Measurements from ENCODE around the gene ZYX. TPM values are rescaled to one million over a fixed set of nuclear protein-coding genes. Genes with fewer than 3 reads are reported as not detected.

Gene ZYX
- total RNA-seq, 1 experiment from 2014 or later = 128 TPM

DNA sequence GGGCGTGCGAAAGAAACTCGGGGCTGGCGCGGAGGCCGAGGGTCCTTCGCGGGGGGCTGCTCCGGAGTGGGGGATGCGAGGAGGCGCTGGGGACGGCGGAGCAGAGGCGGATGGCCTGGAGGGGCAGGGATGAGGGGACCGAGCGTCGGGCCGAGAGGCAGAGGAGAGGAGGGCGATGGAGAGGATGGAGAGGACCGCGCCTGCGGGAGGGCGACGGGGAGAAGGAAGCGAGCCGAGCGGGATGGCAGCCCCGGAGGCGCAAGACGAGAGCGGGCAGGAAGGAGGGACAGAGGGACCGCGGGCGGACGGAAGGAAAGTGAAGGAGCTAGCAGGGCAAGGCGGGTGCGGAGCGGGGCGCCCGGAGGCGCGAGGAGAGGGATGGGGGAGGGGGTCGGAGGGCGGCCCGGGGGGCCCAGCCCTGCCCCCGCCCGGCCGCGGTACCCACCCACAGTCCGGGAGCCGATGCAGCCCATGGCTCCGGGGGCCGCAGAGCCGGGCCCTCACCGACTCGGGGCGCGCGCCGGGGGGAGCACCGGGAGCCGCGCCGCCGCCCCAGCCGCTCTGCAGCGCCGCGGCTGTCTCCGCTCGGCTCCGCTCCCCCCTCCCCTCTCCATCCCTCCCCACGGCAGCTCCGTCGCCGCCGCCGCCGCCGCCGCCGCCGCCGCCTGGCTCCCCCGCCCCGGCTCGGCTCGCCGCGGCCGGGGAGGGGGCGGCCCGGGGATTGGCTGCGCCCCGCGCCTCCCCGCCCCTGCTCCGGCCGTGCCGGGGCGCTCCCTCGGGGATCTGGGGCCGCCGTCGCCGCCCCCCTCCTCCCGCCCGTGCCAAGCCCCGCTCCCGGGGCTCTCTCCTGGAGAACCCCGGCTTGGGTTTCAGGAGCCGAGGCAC lies 18.8 kb upstream of the ZYX start, which contains the start of gene FAM131B:
TSS of gene FAM131B (minus strand) at position 583 of the 885 bp plus-strand sequence. CDS start at position 473, 110 bp downstream.
- peak; percentile 66 for DNase-seq (ENCODE audit: low read depth)

DNA sequence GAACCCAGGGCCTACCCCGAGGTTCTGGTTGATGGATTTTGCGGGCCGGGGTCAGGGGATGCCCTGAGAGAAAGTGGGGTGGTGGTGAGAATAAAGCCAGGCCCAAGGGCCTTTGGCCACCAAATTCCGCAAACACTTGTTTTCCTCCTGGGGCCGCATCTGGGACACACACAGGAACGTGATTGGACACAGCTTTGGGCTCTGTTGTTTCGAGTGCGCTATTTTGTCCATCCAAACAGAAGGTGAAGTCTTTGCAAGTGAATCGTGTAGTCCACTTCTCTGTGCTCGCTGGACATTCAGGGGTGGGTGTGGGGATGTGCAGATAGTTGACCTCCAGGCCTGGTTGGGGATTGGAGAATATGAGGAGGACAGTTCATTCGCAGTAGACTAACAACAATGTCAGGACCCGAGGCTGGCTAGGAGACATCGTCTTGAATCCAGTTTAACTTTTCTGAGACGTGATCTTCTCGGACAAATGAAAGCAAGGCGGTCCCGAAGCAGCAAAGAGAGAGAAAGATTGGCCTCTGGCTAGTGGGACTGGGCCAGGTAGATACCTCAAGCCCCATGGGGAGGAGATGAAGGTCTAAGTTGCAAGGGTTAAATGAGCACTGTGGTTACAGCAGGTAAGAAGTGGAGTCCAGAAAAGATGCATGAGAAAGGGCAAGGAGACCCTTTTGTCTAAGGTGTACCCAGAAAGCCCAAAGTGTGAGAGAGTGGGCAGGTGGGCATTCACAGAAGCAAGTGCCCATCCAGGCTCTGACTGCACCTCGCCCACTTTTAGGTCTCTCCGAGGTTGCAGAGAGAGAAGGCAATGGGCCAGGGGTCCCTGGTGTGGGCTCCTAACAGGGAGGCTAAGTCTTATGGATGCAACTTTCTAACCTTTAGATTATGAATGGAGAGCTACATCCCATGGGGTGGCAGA lies 17.9 kb upstream of the ZYX start:
- DNase-seq (ENCODE audit: low read depth) = no peak

DNA sequence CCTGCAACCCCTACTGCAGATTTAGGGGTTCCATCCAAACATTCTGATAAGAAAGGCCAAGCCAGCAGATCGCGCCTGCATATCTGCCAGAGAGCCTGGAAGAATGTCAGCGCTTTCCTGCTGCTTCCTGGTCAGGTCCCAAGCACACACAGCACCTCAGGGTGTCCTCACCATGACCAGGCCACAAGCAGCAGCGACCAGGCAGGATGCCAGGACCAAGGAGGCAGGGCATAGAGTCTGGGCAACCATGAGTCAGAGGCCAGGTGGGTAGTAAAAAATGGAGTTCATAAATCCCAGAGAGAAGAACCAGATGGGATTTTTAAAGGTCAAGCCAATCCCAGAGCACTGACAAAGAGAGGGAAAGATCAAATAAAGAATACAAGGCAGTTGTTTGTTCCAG lies 13.2 kb upstream of the ZYX start:
- peak; percentile 88 for DNase-seq (ENCODE audit: low read depth)

DNA sequence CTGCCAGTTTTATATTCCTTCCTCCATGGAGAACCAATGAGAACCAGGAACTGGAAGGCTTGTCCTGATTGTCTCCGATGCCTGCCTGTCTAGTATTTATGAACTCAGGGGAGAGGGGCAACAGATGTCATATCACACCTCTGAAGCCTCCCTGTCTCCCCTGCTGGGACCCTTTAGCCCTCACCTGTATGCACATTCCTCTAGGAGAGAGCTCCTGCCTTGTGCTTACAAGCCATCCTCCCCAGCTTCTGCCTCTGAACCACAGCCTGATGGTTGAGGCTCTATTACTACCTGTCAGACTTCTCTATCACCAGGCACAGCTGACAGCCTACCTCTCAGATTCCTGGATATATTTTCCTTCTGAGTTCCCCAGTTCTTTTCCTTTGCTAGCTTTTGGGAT lies 12.8 kb upstream of the ZYX start:
- no peak for DNase-seq (ENCODE audit: low read depth)

DNA sequence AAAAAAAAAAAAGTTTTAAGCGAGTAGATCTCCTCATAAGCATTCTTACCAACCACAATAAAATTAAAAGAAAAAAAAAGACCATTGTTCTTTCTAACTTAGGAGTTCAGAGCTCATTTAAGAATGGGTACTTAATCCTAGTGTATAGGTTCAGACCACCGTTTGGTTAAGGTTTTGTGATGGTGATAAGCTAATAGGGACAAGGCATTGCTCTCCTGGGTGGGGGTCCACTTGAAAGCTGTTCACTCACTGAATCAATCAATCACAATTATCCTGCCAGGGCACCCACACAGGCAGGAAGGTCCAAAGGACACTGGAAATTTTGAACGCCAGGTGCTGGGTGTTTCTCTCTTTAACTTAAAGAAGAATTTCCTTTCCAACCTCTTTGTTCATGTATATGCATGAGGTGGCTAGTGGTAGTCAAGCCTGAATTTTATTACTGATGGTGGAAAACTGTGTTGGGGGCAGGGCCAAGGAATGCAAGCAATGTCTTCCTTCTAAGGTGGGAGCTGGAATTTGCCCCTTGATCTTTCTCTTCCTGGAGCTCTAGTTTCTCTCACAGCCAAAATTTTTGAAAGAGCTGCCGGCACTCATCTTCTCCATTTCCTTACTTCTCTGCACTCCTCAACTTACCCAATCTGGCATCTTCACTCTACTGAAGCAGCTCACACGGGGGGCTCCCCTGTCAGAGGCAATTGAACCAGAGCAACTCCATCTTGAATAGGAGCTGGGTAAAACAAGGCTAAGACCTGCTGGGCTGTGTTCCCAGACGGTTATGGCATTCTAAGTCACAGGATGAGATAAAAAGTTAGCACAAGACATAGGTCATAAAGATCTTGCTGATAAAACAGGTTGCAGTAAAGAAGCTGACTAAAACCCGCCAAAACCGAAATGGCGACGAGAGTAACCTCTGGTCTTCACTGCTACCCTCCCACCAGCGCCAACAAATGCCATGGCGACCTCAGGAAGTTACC lies 11.2 kb upstream of the ZYX start:
- DNase-seq (ENCODE audit: low read depth) = no peak

DNA sequence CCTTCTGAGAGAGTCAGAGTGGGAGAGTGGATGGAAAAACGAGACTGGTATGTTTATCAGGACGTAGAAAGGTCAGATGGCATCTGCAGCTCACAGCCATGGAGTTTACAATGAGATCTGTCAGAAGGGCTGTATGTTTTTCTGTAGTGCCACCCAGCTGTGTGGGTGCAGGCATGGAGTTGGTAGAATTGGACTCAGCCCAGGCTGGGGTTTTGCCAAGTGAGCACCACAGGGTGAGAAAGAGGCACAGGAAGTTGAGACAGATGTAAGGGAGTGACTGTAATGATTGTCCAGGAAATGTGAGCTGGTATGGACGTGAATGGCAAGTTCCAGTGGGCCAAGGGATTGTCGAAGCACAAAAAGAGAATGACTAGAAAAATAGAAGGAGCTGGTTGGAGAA lies 9.1 kb upstream of the ZYX start:
- DNase-seq (ENCODE audit: low read depth) = peak; percentile 77

DNA sequence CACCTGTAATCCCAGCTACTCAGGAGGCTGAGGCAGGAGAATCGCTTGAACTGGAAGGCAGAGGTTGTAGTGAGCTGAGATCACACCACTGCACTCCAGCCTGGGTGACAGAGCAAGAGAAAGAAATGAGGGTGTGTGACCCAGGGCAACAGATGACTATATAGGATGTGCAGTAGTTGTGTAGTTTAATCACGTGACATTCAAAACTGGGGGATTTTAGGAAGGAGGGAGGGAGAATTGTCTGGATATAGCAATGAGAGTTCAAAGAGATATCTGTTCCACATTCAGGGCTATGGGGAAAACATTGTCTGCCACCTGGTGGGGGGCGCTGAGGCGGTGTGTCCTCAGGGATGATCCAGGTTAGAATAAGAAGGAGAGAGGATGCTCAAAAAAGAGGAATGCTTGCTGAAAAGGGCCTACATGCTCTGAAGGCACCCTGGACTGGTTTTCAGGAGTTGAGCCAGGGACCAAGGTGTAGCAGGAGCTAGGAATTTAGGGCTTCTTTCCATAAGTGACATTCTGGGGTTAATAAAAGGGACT lies 7.8 kb upstream of the ZYX start:
- no peak for DNase-seq (ENCODE audit: low read depth)

DNA sequence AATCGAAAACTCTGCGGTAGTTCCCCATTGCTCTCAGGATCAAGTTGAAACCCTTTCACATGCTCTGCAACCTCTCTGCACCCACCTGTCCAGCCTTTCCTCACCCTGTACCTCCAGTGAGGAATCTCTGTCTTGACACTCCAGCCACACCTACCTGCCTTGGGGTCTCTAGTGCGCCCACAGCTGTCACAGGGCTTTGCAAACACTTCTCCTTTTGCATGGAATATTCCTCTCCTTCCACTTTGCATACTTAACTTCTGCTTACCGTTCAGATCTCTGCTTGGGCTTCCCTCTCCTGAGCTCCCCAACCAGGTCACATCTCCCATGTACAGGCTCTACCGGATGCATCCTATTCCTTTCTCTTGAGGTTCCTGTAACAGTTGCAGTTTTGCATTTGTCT lies 6.6 kb upstream of the ZYX start:
- no peak for DNase-seq (ENCODE audit: low read depth)

DNA sequence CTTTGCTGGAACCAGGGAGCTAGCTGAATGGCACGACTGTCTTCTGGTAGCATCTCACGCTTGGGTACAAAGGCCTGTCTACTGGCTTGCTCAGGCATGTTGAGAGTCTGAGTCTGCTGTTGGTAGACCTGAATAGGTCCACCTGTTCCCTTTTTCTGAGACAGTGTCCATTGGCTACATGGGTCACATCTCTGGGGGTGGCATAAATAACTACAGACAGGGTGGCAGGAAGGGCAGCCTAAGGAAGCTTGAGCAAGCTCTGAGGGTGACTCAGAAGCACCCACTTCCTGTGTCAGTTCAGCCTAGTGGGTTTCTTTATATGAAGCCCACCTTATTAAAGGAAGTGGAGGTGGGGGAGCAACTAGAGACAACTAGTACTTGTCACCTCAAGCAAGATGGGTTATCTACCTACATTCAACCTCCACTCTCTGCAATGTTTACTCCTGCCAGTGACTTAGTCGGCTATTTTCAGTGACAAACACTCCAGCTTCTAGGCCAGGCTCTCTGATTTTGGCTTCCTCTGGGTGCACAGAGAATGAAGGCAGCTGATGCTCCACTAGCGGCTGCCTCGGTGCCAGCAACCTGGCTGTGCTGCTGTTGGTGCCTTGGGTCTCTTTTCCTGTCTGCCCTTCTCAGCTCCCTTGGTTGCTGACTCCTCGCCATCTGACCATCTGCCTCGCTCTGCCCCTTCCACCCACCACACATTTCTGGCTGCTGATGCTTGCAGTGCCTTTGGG lies 5.7 kb upstream of the ZYX start:
- peak; percentile 55 for DNase-seq (ENCODE audit: low read depth)

DNA sequence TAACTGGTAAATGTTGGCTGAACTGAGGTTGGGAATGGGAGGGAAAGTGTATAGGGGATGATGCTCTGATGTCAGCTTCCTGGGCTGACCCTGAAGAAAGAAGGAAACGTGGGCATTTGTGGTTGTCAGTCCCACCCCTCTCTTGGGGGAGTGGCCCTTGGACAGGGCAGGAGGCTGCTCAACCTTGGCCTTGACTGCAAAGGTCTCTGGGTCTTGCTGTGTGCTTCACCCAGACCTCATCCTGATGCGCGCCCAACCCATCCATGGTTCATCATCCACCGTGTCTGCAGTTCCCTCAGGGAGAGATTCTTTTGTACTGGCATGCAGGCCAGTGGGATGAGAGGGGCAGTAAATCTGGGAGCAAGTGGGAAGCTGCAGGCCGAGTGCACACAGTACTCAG lies 4.7 kb upstream of the ZYX start:
- no peak for DNase-seq (ENCODE audit: low read depth)

DNA sequence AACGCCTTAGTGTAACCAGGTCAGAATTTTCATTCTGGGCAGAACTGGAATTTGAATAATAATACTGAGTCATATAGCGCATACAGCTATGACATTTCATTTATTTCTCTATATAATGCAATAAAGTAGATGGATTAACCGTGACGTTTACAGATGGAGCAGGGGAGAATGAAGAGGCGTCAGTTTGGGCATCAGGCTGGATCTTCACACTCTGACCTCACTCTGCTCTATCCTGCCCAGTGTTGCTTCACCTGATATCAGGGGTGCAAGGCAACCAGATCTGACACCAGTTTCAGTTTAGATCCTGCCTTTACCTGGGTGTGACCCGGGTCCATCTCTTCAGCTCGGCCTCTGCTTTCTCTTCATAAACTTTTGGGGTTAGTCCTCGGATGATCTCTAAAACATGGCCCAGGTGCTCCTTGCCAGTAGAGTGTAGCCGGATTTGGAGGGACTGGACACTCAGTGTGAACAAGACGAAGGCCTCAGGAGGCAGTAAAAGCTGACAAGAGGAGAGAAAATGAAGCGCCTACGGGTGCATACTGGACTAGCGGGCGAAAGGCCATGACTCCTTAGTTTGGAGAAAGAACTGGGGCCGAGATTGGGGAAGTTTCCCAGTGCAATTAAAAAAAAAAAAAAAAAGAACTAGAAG lies 1.4 kb upstream of the ZYX start:
- DNase-seq (ENCODE audit: low read depth) = no peak

DNA sequence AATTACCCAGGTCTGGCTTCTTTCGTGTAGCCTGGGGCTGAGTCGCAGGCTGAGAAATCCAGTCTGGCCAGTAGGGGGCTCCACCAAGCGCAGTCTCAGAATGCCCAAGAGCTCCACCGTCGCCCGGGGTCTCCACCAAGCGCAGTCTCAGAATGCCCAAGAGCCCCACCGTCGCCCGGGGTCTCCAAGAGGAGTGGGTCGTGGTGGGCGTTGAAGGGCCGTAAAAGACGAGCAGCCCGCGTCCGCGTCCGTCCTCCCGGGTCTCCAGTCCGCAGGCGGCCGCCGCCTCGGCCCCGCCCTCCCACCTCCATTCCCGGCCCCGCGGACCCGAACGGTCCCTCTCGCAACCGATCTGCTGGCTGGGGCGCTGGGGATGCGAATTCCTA lies 892 bp upstream of the ZYX start:
- DNase-seq (ENCODE audit: low read depth) = peak; percentile 93

DNA sequence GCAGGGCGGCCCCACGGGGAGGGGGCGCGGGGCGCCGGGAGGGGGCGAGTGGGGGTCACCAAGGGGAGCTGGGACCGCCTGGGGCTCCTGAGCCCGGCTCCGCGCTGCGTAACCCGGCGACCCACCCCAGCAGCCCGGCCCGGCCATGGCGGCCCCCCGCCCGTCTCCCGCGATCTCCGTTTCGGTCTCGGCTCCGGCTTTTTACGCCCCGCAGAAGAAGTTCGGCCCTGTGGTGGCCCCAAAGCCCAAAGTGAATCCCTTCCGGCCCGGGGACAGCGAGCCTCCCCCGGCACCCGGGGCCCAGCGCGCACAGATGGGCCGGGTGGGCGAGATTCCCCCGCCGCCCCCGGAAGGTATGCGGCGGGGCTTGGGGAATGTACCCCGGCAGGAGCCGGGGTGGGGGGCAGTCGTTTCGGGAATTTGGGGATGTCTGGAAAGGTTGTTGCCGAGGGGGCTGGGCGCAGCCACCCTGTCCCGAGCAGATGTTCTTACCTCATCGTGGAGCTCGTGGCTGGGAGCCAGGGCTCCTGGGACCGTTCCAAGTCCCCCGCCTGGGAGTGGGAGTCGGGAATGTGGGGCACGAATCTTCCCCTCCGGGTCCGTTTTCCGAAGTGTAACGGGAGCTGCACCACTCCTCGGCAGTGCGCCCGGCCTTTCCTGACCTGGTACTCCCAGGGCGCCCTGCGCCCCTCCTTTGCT lies 431 bp downstream of the ZYX start:
- DNase-seq (ENCODE audit: low read depth) = peak; percentile 78

DNA sequence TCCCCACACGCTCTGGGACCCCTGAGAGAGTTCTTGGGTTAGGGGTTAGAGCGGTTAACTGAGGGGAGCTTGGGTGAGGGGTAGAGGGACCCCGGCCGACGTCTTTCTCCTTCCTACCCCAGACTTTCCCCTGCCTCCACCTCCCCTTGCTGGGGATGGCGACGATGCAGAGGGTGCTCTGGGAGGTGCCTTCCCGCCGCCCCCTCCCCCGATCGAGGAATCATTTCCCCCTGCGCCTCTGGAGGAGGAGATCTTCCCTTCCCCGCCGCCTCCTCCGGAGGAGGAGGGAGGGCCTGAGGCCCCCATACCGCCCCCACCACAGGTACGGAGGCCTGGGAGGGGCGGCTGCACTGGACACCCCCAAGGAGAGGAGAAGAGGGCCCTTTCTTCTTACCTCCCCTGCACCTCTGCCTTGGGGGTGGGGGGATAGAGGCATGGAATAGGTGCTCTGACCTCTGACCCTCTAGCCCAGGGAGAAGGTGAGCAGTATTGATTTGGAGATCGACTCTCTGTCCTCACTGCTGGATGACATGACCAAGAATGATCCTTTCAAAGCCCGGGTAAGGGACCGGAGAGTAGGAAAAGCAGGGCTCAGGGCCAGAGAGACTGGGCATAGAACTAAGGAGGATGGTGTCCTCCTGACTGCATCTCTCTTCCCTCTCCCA lies 1.1 kb downstream of the ZYX start:
- peak; percentile 16 for DNase-seq (ENCODE audit: low read depth)

DNA sequence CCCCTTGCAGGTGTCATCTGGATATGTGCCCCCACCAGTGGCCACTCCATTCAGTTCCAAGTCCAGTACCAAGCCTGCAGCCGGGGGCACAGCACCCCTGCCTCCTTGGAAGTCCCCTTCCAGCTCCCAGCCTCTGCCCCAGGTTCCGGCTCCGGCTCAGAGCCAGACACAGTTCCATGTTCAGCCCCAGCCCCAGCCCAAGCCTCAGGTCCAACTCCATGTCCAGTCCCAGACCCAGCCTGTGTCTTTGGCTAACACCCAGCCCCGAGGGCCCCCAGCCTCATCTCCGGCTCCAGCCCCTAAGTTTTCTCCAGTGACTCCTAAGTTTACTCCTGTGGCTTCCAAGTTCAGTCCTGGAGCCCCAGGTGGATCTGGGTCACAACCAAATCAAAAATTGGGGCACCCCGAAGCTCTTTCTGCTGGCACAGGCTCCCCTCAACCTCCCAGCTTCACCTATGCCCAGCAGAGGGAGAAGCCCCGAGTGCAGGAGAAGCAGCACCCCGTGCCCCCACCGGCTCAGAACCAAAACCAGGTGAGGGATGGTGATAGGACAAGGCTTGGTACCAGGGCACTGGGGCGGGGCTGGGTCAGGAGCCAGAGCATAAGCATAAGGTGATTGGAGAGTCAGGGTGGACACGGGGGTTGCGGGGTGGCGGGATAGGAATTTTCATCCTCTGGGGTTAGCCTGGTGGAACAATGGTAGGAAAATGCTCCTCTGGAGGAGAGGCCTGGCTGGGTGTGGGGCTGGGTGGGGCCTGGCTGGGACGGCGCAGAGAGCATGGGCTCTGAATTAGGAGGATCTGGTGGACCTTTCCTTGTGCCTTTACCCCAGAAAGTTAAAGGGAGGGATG lies 1.9 kb downstream of the ZYX start:
- DNase-seq (ENCODE audit: low read depth) = peak; percentile 11

DNA sequence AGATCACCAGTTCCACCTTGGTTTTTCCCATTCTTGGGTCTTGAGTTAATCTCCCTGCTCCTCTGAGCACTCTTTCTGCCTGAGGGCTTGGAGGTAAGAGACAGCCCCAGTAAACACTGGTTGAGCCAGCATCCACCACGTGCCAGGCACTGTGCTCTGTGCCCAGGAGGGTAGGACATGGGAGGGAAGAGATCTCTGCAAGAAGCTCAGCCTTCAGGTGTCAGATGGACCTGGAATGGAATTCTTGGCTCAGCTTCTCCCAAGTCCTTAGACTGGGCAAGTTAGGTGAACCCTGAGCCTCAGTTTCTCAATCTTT lies 2.5 kb downstream of the ZYX start:
- peak; percentile 7 for DNase-seq (ENCODE audit: low read depth)

DNA sequence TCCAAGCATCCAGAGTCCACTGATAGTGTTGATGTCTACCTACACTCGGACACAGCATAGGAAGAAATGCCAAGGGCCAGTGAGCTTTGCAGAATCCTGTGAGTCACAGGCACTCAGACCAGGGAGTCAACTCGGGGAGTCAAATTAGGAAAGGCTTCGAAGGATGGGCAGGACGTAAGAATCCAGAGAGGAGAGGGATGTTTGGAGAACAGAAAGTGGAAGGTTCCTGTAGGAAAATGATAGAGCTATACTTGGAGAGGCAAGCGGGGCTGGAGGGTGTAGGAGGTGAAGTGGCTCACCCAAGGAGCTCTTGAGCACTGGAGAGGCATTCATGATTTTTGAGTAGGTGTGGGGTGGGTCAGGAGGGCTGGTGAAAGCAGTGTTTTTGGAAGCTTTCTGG lies 3.0 kb downstream of the ZYX start:
- no peak for DNase-seq (ENCODE audit: low read depth)
